ENCODE measurements around the gene ASTN2.

ASTN2 gene

GRCh38 chr9:116547729-116548426, 867.0 kb downstream of the ASTN2 start:
- DNase-seq = no peak

GRCh38 chr9:116546711-116547581, 867.9 kb downstream of the ASTN2 start:
- DNase-seq = no peak

GRCh38 chr9:116544896-116545295, 870.0 kb downstream of the ASTN2 start:
- DNase-seq = no peak

GRCh38 chr9:116543731-116544400, 871.0 kb downstream of the ASTN2 start:
- DNase-seq = no peak

- no peak for DNase-seq
These were observed 873.5 kb downstream of the ASTN2 start for GRCh38 chr9:116541402-116541801.

GRCh38 chr9:116539549-116539948, 875.3 kb downstream of the ASTN2 start:
- no peak for DNase-seq

GRCh38 chr9:116525611-116526010, 889.2 kb downstream of the ASTN2 start:
- no peak for DNase-seq

- DNase-seq = no peak
These were observed 889.9 kb downstream of the ASTN2 start for GRCh38 chr9:116524778-116525470.

- no peak for DNase-seq
These were observed 894.6 kb downstream of the ASTN2 start for GRCh38 chr9:116520218-116520617.

- no peak for DNase-seq
These were observed 898.4 kb downstream of the ASTN2 start for GRCh38 chr9:116516456-116516855.

GRCh38 chr9:116515541-116515940, 899.3 kb downstream of the ASTN2 start:
- DNase-seq = no peak

- DNase-seq = no peak
These were observed 908.2 kb downstream of the ASTN2 start for GRCh38 chr9:116506685-116507084.

GRCh38 chr9:116504893-116505480, 909.9 kb downstream of the ASTN2 start:
- DNase-seq = no peak

- DNase-seq = no peak
These were observed 910.8 kb downstream of the ASTN2 start for GRCh38 chr9:116504081-116504480.

GRCh38 chr9:116502746-116503145, 912.1 kb downstream of the ASTN2 start:
- DNase-seq = no peak

- DNase-seq = no peak
These were observed 913.0 kb downstream of the ASTN2 start for GRCh38 chr9:116501871-116502270.

GRCh38 chr9:116499986-116500871, 914.6 kb downstream of the ASTN2 start:
- DNase-seq = no peak

GRCh38 chr9:116499434-116499833, 915.4 kb downstream of the ASTN2 start:
- no peak for DNase-seq

GRCh38 chr9:116497095-116497890, 917.6 kb downstream of the ASTN2 start:
- DNase-seq = no peak

- DNase-seq = no peak
These were observed 918.7 kb downstream of the ASTN2 start for GRCh38 chr9:116496167-116496566.

- no peak for DNase-seq
These were observed 919.1 kb downstream of the ASTN2 start for GRCh38 chr9:116495725-116496124.

Measured in activated CD4-positive, alpha-beta T cell treated with anti-CD3 and anti-CD28 coated beads for 4 hours (primary cell).